Mucosa of gallbladder (tissue), 1 donor: ENCODE results near the gene MAP7. TPM values are rescaled to one million over a fixed set of nuclear protein-coding genes. Genes with fewer than 3 reads are reported as not detected.
"Not testable (repeated sequence)": the region's sequence is repeated elsewhere in the genome, so short reads cannot be mapped to it uniquely, and the experiment has no call there.

ENCODE experiments used
- DNase-seq: peaks from one replicate; pipeline ENCODE4 v3.0.0-alpha.2; 2020; ENCODE audit warnings: low spot score
- total RNA-seq: library from RNA; stranded (reverse); gene quantifications from one replicate; pipeline ENCODE4 v1.2.1, GENCODE V29; 2021
- donor health status: DM: no; HTN: no; CAD: no.

The MAP7 gene
- total RNA-seq, 1 donor from 2014 or later: 56.8 TPM

- DNase-seq: no peak
Observed at GRCh38 chr6:136337606-136338005, 212.6 kb downstream of the MAP7 start.

DNA sequence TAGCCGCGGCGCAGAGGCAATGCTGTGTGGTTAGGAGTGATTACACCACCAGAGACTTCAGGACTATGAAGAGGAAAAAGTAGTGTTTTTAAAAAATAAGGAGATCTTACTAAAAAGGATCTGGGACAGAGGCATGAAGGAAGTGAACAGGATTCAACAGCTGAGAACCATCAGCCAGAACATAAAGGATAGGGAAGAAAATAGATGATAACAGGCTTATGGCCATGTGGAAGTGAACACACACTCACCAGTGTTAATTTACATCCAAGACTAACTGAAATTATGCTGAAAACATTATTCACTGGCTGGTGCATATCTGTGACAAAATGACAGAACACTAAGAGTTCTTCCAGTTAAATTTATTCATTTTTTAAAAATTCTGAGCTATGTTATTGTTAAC, 213.1 kb downstream of the MAP7 start:
- DNase-seq: no peak

DNA sequence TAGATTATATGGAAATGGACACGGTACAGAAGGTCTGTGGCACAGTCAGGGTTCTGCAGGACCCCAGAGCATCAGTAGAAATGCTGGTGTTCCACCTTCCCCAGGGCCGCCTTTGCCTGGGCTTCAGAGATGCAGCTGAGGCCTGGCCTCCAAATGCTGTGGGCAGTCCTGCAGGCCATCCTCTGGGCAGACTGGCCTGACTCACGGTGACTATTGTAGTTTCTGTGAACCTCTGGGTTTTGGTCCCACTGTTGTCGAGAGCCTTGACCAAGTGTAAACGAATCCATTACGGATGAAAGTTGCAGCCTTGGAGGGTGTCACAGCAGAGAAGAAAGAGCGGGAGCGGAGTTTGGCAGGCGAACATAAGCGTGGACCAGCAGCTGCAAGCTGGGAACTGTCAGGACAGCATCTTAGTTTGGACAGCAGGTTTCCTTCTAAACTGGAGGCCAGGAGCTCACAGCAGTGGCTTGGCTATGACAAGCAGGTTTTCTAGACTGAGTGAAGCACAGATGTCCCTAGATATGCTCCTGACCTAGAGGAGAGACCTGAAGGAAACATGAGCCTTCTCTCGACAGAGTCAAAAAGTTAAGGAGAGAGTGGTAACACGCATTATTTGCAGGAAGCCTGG, 214.4 kb downstream of the MAP7 start:
- no peak for DNase-seq

- no peak for DNase-seq
Observed at GRCh38 chr6:136334853-136335252, 215.4 kb downstream of the MAP7 start.

GRCh38 chr6:136334465-136334846, 215.8 kb downstream of the MAP7 start:
- DNase-seq: no peak

GRCh38 chr6:136333824-136334464, 216.3 kb downstream of the MAP7 start:
- DNase-seq: no peak

DNA sequence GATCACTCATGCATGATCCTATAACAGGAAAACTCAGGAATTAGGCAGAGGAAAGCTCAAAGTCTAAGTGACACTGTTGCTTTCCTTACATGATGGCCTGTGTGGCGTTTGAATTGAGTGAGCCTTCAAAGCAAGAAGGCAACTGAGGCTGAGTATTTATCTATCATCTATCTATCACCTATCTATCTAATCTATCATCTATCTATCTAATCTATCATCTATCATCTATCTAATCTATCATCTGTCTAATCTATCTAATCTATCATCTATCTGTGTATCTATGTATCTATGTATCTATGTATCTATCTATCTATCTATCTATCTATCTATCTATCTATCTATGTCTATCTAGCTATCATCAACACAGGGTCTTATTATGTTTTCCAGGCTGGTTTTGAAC, 218.8 kb downstream of the MAP7 start:
- DNase-seq: no peak

DNA sequence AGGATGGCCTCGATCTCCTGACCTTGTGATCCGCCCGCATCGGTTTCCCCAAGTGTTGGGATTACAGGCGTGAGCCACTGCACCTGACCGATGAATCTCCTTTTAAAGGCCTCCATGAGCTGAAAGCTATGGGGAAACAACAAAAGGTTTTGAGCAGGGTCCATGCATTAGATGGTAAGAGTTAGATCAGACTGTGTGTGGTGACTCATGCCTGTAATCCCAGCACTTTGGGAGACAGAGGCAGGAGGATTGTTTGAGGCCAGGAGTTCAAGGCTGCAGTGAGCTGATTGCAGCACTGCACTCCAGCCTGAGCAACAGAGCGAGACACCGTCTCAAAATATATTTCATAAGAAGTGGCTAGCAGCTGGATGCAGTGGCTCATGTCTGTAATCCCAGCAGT, 219.6 kb downstream of the MAP7 start:
- DNase-seq: no peak

- DNase-seq: no peak
Observed at GRCh38 chr6:136326038-136326553, 224.1 kb downstream of the MAP7 start.

DNA sequence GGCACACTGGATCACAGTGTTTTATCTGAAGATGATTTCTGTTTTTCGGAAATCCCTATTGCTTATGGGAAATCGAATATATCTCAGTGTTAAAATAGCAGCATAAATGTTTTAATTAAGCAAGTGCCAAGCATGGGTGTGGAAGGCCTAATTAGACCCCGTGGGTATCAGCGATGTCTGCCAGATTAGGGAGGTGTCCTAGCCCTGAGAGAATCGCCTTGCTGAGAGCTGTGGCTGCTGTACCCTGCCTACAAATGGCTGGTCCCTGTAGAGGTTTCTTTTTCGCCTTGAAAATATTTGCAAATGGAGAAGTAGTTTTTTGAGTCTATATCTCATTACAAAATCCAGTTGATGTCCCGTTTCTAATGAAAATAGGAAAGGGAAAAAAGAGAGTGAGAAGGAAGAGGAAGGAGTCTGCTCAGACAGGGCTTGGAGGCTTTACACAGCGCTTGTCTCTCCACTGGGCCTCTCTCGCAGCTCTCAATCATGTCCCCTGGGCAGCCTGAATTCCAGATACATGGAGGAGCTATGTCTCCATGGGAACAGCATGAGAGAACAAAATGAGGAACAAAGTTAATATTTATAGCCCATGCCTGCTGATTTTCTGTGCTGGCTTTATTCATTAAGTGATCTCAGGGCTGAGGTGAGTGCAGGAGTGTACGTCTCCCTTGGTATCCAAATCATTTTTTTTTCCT, 225.4 kb downstream of the MAP7 start:
- no peak for DNase-seq

DNA sequence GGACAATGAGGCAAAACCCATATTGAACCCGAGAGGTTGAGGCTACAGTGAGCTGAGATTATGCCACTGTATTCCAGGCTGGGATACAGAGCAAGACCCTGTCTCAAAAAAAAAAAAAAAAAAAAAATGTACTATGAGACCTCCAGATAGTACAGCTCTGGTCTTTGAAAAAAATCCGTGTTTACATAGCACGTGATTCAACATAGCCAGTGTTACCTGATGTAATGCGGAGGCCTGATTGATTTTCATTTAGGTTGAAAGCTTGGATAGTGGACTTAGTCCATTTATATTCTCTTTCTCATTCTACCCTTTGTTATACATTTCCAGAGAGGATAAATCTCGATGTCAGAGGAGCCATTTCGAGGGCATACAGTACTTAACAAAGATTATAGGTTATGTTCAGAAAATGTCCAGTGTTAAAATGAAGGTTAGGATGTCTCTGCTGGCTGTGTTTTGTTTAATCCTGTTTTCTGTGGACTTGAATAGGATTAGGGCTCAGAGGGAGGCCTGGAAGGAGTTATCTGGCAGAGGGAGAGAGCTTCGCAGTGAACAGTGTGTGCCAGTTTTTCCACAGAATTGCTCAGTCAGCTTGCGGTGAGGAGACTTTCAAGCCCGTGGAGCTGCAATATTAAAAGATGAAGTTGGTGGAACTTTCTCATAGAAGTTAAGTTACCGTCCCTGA, 226.7 kb downstream of the MAP7 start:
- no peak for DNase-seq

DNA sequence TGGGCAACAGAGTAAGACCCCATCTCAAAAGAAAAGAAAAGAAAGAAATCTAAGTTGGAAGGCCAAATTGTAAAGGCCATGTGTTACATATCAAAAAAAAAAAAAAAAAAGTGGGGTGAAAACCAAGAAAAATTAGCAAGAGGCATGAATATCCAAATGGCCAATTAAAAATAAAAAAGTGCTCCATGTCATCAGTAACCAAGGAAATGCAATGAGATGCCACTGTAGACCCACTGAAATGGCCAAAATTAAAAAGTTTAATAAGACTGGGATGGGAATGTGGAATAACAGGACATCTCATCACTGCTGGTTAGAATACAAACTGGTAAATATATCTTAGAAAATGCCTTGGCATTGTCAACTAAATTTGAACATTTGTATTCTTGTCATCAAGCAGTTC, 230.5 kb downstream of the MAP7 start:
- no peak for DNase-seq

GRCh38 chr6:136318676-136319075, 231.5 kb downstream of the MAP7 start:
- no peak for DNase-seq

DNA sequence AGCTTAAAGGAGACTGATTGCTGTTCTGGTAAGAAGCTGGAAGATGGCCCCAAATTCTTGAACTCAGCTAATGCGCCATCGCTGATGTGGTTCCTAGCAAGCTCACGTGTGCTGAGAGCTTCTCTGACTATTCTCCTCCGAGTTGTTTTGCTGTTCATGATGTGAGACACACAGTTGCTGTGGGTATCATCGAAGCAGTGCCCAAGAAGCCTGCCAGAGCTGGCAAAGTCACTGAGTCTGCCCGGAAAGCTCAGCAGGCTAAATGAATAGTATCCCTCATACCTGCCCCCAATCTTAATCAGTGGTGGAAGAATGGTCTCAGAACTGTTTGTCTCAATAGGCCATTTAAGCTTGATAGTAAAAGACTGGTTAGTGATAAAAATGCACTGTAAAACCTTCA, 232.3 kb downstream of the MAP7 start:
- DNase-seq: no peak

DNA sequence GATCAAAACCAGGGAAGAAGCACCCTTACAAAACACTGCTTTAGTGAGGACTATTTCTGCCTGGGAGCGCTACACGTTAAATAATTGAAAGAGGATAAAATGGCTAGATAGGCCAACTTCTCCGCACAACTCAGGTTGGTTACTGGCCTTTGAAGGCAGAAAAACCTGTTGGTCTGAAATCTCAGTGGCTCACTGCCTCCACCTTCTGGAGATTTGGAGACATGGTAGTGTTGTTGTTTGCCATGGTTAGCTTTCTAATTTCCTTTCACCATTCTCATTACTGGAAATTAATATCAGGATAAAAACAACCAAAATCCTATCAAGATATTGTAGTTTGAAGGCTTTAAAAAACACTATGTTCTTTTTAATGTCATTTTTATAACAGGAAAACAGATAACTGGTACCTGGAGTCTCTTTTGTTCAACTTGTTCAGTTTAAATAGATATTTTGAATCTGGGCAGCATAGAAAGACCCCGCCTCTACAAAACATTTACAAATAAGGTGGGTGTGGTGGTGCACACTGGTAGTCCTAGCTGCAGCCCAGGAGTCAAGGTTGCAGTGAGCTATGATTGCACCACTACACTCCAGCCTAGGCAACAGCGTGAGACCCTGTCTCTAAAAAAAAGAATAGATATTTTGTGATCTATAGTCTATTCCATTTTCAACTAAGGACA, 233.1 kb downstream of the MAP7 start:
- peak; percentile 58 for DNase-seq

GRCh38 chr6:136315594-136315993, 234.6 kb downstream of the MAP7 start:
- no peak for DNase-seq

DNA sequence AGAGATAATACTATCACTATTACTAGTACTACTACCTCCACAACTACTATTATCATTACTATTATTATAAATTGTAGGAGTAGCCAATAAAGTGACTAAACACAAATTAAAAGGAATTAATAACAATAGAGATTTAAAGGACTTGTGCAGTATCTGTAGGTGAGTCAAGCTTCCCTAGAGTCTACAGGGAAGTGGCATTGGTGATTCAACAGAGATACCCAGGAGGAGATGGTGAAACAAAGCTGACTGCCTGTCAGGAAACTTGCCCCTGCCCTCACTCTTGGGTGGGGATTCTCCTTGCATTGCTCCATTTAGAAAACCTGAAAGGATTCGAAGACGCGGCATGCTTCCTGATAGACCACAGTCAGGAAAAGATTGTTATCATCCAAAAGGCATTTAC, 237.2 kb downstream of the MAP7 start:
- DNase-seq: no peak

DNA sequence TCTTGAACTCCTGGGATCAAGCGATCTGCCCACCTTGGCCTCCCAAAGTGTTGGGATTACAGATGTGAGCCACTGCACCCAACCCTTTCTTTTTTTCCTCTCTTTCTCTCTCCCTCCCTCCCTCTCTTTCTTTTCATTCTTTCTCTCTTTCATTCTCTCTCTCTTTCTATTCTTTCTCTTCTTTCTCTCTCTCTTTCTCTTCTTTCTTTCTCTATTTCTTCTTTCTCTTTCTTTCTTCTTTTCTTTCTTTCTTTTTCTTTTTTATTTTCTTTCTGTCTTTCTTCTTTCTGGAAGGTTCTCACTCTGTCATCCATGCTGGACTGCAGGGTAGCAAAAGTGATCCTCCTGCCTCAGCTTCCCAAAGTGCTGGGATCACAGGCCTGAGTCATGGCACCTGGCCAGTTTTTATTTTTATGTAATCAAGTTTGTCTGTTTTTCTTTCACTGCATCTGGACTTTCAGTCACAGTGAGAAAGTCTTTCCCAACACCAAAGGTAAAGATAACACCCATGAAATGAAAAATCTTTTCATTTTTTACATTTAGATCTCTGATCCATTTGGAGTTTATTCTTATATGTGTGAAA, 240.4 kb downstream of the MAP7 start:
- DNase-seq: no peak

DNA sequence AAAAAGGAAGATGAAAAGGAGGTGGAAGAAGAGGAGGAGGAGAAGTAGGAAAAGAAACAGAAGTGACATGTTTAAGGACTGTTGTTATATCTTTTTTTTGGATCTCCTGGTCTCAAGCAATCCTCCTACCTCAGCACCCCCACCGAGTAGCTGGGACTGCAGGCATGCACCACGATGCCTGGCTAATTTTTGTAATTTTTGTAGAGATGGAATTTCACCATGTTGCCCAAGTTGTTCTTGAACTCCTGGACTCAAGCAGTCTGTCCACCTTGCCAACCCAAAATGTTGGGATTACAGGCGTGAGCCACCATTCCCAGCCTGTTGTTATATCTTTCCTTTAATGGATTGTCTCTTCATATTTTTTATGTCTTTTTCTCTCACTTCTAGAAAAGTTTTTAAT, 241.1 kb downstream of the MAP7 start:
- DNase-seq: no peak

- DNase-seq: not testable (repeated sequence)
Observed at GRCh38 chr6:136308469-136308868, 241.8 kb downstream of the MAP7 start.

GRCh38 chr6:136307351-136307750, 242.9 kb downstream of the MAP7 start:
- no peak for DNase-seq

GRCh38 chr6:136306466-136306865, 243.8 kb downstream of the MAP7 start:
- no peak for DNase-seq
